NCI-H226 (cell line): ENCODE results near the gene LRRC73.
"Not testable (repeated sequence)": the region's sequence is repeated elsewhere in the genome, so short reads cannot be mapped to it uniquely, and the experiment has no call there.

Source experiments
- DNase-seq: peaks from one replicate; pipeline ENCODE4 v3.0.0-alpha.2; 2015

Gene LRRC73

DNA sequence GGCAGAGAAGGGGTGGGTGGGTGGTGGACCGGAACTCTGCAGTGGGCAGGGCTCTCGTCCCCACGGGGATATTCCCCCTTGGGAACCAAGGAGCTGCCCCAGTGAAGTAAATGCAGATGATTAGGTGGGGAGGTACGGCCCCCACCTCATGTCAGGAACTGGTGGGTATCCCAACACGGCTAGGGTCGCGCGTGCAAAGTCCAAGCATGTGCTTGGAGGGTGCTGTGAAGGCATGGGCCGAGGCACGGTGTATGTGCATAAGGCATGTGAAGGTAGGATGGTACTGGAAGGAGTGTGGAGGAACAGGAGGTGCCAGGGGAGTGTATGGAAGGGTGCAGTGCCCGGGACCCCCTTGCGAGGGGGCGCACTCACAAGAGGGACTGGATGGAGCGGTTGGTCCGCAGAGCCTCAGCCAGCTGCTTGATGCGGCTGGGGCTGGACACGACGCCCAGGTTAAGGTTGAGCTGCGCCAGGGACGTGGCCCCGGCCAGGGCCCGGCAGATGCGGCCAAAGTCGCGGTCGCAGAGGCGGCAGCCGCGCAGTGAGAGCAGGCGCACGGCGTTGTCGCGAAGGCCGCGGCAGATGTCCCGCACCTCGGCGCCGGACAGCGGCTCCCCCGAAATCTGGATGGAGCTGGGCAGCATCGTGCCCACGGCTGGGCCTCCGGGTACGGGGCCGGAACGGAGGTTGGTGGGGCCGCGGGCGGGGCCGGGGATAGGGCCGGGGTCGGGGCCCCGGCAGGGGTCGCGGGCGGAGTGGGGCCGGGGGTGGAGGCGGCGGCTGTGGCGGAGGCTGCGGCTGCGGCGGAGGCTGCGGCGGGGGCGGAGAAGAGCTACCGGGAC is 783 bp downstream of the LRRC73 start:
- no peak for DNase-seq

DNA sequence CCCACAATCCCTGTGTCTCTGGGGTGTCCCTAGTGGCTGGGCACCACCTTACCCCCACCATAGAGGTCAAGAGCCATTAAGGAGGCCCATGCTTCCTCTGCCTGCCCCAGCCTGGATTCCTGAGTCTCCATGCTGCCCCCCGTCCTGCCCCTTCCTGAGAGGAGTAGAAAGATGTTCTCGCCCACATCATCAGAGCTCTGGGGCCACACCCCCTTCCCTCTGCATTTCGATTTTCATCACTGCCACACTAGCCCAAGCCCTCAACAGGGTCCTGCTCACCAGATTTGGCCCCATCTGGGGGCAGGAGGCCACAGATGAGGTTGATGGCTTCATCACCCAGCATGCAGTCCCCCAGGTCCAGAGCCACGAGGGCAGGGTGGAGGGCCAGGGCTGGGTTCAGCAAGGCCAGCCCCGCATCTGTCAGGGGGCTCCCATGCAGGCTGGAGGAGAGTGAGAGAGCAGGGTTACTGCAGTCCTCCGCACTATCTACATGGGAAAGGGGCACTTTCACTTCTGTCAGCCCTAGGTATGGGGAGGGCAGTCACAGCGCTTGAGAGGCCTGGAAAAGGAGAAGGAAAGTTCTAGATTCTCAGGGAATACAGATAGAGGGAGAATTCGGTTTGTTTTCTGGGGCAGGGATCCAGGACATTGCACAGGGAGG is 1.5 kb downstream of the LRRC73 start:
- no peak for DNase-seq

DNA sequence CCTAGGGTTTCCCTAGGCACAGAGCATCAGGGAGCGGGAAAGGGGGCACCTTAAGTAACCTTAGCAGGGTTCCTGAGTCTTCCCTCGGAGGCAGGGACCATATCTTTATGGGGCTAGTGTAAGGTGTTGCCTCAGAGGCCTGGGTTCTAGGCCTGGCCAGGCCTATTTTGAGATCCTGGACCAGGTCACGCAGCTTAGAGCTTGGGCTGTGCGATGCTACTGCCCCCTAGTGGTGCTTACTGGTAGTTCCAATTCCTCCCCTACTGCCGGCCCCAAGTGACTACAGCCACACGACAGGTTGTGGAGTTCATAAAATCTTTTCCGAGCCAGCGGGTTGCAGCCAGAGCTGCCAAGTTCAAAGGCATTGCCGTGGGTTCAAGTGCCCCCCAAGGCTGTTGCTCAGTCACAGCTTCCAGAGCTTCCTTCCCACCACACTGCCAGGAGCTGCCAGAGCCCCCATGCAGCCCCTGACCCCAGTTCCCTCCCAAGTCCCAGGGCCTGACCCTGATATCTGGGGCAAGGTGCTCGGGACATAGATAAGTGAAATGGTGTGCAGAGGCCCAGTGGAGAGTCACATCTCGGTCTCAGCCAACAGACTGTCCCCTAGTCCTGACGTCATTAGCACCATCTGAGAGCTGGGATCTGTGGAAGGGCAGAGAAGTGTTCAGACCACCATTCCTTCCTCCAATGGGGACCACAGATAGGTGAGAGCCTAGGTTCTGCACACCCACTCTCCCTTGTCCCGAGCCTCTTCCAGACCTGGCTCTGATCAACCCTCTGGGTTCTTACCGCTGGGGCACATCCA is 3.3 kb downstream of the LRRC73 start:
- peak; percentile 59 for DNase-seq

DNA sequence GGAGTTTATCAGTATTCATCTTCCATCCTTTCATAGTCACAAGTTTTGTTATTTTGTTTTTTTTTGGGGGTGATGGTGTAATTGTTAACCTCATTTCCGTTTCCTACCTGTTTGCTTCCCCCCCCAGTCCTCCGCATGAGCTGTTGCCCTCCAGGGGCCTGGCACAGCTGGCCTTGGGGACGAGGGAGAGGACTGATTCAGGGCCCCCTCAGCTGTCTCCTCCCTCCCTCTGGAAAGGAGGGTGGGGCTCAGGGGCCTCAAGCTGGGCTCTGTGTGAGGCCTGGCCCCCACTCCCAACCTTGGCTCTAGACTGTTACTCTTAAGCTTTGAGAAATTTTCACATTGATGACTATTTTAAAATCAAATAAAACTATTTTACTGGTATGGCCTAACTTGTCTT is 4.0 kb downstream of the LRRC73 start:
- no peak for DNase-seq

DNA sequence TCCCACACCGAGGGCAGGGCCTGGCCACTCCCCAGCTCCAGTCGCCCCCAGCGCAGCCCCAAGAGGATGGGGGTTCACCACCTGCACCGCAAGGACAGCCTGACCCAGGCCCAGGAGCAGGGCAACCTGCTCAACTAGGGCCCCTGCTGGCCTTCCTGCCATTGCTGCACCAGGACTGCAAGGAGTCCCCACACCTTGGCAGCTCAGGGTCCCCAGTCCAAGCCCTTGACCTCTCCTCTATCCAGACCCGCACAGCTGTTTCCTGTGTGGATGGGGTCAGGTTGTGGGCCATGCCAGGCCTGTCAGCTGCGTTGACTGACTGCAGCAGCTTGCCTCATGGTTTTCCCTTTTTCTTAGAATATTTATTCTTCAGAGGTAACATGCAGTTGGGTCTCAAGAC is 4.4 kb downstream of the LRRC73 start:
- no peak for DNase-seq

DNA sequence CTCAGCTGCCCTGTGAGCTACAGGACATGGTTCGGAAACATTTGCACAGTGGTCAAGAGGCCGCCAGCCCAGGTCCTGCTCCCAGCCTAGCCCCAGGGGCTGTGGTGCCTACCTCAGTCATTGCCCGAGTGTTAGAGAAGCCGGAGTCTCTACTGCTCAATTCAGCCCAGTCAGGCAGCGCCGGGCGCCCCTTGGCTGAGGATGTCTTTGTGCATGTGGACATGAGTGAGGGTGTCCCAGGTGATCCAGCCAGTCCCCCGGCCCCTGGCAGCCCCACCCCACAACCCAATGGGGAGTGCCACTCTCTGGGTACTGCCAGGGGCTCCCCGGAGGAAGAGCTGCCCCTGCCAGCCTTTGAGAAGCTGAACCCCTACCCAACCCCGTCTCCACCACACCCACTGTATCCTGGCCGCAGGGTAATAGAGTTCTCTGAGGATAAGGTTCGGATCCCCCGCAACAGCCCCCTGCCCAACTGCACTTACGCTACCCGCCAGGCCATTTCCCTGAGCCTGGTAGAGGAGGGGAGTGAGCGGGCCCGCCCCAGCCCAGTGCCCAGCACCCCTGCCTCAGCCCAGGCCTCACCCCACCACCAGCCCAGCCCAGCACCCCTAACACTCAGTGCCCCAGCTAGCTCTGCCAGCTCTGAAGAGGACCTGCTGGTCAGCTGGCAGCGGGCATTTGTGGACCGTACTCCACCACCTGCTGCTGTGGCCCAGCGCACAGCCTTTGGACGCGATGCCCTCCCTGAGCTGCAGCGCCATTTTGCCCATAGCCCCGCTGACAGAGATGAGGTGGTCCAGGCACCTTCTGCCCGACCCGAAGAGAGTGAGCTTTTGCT is 5.2 kb downstream of the LRRC73 start:
- DNase-seq = no peak

DNA sequence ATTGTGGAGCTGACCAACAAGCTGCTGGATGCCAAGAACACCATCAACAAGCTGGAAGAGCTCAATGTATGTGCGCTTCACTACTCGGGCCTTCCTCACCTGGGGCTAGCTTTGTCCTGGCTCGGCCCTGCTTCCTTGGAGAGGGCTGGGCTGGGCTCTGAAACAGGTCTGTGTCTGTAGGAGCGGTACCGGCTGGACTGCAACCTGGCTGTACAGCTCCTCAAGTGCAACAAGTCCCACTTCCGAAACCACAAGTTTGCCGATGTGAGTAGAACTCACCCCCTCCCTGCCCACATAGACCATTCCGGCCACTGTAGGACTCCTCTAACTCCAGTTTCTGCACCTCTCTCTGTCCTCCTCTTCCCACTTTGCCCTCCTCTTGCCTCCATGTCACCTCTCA is 6.7 kb downstream of the LRRC73 start:
- no peak for DNase-seq

DNA sequence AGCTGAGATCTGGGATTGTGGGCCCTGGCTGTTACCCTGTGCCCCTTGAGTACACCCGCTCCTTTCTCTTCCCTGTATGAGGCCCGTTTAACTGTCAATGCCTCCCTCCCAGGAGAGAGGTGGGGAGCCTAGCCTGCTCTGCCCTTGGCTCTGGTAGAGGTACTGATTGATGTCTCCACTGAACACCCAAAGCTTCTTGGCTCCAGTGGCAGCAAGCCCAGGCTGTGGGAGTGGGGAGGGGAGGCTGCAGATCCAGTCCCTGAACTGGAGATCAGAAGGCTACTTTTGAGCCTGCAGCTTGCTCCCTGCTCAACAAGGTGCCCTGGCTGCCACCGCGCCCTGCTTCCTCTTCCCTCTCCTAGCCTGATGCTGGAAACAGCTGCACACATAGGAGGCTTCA is 7.5 kb downstream of the LRRC73 start:
- no peak for DNase-seq

DNA sequence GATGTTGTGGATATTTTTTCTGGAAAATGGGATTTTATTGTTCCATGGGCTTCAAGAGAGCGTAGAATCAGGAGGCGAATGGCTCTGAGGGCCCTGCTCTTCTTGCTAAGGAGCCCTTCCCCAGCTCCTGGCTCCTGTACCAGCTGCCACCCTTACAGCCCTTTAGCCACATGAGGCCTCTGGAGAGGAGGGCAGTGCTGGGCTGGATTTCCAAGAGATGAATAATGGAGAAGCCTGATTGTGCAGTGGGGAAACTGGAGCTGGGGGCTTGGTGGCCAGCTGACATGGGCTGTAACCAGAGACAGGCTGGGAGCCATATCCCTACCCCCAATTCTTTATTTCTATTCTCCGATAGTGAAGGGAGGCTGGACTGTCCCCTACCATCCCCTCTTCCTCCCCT is 9.2 kb downstream of the LRRC73 start:
- DNase-seq = no peak

DNA sequence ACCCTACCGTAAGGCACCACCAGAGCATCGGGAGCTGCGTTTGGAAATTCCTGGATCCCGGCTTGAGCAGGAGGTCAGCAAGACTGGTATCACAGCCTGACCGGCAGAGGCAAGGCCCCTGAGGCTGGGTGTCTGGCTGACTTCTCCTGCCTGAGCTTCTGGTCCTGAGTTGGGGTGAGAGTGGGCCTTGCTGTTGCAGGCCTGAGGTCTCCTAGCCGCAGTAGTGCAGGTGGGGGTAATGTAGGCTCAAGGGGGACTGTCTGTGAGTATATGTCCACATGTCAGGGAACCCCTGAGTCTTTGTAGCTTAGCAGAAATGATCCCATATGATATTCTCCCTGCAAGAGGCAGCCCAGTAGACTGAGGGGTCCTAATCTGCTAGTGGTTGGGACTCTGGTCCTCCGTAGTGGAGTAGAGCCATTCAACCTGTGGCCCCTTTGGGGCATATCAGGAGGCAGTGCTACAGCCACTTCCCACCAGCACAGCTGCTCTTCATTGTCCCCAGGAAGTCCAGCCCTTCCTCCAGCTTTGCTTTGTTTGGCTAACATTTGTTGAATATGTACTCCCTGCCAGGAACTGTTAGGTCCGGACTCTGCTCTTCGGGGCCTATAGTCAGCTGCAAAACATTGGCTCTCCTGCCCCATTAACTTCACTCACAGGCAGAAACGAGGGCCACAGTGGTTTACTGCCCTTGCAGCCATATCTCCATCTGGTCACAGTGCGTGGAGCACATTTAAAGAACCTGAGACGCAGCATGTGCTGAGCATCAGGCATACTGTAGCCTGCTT is 10.9 kb downstream of the LRRC73 start:
- DNase-seq = no peak

DNA sequence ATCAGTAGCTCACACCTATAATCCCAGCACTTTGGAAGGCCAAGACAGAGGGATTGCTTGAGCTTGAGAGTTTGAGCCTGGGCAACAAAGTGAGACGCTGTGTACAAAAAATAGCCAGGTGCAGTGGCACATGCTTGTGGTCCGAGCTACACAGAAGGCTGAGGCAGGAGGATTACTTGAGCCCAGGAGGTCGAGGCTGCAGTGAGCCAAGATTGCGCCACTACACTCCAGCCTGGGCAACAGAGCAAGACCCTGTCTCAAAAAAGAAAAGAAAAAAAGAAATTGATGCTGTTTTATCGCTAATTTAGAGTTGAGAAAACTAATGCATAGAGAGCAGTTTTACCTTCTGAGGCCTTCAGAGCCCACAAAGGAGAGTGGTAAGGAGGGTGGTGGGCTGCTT is 11.9 kb downstream of the LRRC73 start:
- DNase-seq = not testable (repeated sequence)

DNA sequence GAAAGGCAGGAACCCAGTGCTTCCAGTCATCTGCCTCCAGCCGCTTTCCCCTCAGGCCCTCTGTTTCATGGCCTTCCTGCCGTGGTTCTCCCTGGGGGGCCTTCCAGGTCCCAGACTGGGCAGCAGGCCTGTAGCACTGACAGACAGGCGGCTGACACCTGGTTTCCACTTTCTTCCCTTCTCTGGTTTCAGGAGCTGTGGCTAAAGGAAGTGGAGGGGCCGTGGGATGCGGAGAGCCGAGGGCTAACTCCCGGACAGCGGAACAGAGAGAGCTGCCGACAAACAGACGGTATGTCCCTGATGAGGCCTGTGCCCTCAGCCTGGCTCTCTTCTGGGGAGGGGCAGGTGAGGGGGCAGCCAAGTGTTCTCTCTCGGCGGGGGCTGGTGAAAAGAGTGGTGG is 12.5 kb downstream of the LRRC73 start:
- DNase-seq = no peak

DNA sequence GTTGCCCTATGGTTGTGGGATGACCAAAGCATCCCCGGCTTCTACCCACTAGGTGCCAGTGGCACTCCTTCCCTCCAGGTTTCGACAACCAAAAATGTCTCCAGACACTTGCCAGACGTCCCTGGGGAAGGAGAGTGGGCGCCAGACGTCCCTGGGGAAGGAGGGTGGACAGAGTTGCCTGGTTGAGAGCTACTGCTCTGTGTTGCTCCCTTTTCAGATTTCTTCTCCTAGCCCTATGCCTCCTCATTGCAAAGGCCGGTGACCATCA is 13.1 kb downstream of the LRRC73 start:
- no peak for DNase-seq

DNA sequence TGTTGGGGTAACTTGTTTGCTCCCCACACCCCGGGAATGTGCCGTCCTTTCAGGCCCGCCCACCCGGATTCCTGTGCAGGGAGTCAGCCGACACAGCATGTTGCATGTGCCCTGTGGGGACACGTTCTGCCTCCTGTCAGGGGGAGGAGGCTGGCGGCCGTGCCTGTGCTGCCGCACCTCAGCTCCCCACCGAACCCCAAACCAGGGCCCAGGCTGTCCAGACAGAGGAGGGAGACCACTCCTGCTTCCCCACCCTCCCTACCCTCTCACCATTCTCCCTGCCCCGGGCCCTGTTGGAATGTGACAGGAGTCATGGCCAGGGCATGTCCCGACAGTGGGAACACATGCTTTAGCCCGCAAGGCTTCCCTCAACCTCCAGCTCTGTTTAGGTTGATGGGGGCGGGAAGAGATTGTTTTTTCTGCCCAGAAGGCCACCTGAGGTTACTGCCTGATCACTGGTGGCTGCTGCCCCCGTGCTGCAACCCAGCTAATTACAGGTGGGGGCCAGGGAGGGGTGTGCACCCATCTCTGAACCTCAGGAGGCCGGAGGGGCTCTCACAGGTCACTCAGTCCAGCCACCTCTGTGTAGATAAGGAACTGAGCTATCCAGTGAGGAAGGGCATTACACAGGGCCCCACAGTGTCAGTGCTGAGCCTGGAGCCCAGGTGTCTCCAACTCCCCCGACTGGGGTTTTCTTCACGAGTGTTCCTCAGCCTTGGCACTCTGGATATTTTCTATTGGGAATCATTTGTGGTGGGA is 13.6 kb downstream of the LRRC73 start:
- peak; percentile 62 for DNase-seq

DNA sequence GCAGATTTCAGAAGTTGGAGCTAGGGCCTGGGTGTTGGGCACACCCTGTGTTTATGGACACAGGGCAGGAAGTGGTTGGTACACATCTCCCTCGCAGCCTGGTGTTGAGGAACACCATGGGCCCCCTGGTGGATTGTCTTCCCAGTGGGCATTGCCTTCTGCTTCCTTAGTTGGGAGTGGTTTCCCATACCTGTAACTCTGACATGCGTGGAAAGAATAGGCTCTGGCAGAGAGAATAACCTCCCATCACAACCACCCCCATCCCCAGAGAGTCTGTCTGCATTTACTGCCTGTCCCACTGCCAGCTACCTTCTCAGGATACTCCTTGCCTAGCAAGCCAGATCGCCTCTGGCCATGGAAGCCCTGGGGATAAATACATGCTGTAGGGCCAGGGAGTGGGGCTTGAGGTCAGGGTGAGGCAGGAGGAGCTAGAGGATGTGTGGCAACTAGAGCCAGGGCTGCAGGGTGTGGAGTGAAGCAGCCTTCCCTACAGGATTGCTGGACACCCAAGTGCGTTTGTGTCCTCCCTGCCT is 14.7 kb downstream of the LRRC73 start:
- DNase-seq = peak; percentile 53

DNA sequence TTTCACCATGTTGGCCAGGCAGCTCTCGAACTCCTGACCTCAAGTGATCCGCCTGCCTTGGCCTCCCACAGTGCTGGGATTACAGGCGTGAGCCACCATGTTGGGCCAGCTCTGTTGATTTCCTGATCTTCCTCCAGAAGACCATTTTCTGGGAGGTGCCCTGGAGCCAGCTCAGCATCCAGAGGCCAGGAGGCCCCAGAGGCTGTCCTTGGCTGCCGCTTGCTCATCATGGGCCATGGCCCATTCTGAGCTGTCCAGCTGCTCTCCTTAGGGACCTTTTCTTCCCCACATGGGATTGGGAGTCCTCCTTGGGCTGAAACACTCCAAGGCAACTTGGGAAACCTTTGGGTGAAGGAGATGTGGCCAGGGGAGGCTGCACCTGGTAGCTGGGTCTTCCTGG is 15.4 kb downstream of the LRRC73 start:
- DNase-seq = no peak

DNA sequence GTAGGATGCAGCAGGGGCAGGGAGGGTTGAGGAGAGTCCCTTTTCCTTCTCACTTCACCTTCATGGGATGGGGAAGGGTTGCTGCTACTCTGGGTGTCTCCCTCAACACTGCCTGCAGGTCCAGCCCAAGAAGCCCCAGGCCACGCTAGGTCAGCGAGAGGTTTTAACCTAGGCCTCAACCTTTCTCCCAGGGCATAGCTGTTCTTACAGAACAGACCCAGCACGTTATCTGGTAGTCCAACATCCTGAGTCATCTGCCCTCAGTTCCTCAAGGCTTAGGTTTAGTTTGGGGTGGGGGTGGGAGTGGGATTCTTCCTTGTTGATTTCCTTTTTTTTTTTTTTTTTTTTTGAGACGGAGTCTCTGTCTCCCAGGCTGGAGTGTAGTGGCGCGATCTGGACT is 15.8 kb downstream of the LRRC73 start:
- DNase-seq = no peak

DNA sequence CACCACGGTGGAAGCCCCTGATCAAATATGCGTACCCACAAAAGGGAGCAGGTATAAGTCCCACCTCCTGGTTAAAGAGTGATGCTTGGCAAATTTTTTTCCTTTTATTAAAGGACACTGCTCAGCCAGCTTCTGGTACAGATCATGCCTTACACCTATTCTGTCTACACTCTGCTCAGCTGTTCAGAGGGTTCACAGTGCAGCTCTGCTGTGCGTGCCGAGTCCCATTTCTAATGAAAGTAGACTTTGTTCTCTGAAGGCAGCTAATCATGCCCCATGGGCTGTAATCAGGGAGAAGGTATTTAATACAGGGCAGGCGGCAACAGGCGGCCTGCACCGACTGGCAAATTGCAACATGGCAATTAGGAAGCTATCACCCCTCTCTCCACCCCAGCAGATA is 16.3 kb downstream of the LRRC73 start:
- no peak for DNase-seq

DNA sequence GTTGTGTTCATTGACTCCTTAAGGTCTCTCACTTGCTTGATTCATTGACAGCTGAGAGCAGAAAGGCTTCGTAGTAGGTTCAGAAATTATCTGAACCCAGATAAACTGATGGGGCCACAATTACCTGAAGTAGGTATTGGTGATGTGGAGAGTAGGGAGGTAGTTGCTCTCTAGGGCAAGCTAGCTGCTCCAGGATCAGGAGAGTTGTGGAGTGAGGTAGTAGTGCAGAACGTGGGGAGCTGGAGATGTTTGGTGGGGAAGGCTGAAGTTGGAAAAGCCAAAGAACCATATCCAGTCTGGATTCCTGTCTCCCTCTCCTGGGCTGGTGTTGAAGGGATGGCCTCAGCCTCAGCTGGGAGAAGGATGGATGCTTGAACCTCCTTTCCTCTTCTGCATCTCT is 16.9 kb downstream of the LRRC73 start:
- no peak for DNase-seq

DNA sequence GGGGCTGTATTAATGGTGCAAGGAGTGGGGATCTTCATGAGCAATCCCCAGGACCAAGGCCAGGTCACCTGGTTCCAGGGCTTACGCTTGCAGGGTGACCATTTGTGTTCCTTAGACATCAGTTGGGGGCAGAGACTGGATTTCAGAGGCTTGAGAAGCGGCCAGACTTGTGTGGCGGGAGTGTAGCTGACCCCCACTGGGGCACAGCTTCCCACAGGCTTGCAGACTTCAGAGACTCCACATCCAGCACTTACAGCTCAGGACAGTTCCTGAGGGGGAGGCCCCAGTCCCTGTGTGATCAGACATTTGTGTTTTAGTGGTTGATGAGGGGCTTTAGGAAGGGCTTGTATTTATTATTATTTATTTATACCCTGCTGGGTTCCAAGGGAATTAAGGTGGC is 17.5 kb downstream of the LRRC73 start:
- no peak for DNase-seq
